ENCODE measurements around the gene RNF167. TPM values are rescaled to one million over a fixed set of nuclear protein-coding genes. Genes with fewer than 3 reads are reported as not detected.

Gene RNF167
- 42.0 and 53.0 TPM in 2 replicates for total RNA-seq

DNA sequence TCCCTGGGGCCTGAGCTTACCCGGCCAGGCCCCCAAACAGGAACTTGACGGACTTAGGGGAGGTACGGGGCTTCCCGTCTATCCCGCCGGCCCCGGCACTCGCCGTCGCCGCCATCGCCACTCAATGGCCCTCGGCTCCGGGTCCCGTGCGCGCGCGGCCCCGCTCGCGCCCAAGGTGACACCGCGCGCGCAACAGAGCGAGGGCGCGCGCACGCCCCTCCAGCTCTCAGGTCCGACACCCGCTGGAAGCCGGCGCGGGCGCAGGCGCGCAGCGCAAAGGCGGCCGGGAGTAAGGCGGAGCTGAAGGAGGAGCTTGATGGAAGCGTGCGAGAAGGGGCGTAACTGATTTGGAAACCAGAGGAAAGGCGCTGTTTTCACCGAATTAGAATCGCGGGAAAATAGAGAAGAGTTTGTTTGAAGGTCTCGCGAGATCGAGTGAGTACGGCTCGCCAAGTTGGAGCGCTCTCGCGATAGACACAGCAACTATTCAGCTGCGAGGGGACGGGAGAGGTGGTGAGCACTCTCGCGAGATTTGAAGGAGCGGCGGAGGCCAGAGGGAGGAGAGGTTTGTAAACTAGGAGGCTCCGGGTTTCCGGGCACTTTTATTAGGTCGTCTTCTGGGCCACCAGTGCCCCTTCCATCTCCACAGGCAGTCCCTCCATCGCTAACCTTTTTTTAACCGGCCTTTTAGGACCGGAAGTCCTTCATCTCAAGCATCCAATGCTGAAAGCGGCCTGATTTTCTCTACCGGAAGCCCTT lies at the start of gene RNF167, which contains the start of gene SLC25A11:
TSS of gene RNF167 (plus strand) at position 473 of the 759 bp plus-strand sequence. CDS start 642 bp downstream, outside the sequence.
TSS of gene SLC25A11 (minus strand) at position 251 of the 759 bp plus-strand sequence. CDS start at position 115, 136 bp downstream.

DNA sequence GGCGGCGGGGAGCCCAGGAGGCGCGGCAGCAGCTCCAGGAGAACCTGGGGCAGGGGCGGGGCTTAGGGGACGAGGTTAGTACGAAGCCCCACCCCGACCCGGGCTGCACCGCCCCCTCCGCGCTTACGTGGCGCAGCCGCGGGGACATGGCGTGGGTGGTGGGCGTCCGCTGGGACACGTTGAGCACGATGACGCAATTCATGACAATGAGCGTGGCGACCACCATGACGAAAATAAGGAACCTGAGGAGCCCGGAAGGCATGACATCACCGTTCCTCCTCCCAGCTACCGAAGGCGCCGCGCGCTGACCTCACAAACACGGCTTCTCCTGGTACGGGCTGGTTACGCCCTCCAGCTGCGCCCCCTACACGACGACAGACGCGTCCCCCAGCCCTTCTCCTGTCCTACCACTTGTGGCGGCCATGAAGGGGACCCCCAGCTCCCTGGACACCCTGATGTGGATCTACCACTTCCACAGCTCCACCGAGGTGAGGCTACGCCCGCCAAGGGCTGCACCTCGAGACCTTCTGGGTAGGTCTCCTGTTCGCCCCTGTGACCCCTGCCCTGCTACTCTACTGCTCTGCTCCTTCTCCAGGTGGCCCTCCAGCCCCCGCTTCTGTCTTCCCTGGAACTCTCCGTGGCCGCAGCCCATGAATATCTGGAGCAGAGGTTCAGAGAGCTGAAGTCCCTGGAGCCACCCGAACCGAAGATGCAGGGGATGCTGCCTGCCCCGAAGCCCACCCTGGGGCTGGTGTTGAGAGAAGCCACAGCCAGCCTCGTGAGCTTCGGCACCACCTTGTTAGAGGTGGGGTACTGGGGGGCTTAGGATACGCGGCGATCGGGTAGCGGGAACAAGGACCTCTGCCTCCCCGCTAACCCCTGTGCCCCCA lies 40.5 kb upstream of the RNF167 start, which contains the start of gene C17orf107:
TSS of gene C17orf107 (plus strand) at position 196 of the 890 bp plus-strand sequence. CDS start at position 423, 227 bp downstream.

DNA sequence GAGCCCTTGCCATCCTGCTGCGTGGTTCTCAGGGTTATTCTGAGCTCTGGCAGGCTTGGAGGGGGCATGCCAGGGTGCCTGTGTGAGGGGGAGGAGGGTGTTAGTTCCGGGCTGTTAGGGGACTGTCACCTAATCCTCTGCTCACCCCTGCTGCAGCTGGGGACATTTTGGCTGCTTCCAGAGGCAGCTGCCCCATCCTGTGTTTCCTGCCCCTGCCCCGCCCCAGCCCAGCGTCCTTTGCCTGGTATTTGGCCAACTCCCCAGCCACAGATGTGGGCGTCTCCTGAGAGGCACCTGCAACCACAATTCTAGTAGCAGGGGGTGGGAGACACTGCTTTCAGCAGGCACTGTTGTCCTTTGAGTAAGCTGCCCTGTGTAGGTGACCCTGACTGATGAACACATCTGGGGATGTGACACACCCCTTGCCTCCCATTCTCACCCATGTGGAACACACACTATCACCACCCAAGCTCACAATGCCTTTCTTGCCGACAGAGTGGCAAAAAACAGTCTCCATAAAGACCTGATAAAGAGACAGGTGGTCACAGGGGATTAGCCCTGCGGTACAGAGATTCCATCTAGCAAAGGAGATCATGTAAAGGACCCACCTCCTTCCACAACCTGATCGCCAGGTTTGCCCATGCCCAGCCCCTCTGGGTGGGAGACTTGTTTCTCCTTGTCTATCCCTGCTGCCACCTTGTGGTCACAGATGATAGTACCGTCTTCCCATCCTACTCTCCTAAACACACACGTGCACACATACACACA lies 36.8 kb upstream of the RNF167 start, which contains the start of gene CHRNE:
TSS of gene CHRNE (minus strand) at position 48 of the 768 bp plus-strand sequence. CDS start at position 13, 35 bp downstream.

DNA sequence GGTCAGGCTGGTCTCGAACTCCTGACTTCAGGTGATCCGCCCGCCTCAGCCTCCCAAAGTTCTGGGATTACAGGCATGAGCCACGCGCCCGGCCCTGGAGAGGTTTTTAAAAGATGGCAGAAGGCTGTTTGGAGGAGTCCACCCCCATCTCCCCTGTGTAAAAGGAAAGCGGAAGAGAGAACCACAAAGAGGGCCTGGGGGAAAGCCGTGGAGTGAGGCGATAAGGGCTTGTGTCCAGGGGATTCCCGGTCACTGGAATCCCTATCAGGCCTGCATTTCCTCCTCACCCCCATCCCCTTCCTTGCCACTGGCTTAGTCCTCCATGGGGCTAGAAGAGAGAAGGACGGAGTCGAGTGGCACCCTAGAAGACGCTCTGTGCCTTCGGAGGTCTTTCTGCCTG lies 8.1 kb upstream of the RNF167 start, which contains the start of gene GP1BA:
TSS of gene GP1BA (plus strand) at position 315 of the 400 bp plus-strand sequence. CDS start 328 bp downstream, outside the sequence.

DNA sequence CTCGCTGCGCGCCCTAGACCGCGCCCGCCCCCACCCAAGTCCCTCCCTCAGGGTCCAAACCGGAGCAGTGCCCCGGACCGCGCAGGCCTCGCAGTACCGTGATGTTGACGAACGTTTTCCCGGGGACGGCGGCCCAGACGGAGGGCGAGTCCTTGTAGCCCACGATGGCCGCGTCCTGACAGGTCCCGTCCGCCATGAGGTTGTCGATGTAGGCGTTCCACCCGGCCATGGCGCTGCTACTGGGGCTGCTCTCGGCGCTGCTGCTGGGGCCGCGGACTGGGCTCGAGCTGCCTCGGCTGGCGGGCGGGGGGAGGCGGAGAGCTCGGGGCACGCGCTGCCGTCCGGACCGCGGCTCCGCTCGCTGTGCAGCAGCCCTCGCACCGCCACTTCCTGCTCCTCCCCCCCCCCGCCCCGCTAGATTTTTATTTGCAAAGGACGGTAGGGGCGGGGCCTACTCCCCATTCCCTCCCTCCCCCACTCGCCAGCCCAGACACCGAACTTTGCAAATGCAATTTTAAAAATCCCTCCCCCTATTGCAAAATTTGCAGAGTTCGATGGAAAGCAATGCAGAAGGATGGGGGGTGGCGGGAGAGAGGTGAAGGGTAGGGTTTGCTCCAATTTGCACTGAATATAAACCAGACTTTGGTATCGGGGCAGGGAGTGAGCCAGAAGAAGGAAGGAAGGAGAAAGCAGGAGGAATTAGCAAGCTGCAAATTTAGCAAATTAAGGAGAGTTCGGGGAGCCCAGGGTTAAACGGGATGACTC lies 8.3 kb downstream of the RNF167 start, which contains the start of gene PFN1:
TSS of gene PFN1 (minus strand) at position 365 of the 765 bp plus-strand sequence. CDS start at position 229, 136 bp downstream.

DNA sequence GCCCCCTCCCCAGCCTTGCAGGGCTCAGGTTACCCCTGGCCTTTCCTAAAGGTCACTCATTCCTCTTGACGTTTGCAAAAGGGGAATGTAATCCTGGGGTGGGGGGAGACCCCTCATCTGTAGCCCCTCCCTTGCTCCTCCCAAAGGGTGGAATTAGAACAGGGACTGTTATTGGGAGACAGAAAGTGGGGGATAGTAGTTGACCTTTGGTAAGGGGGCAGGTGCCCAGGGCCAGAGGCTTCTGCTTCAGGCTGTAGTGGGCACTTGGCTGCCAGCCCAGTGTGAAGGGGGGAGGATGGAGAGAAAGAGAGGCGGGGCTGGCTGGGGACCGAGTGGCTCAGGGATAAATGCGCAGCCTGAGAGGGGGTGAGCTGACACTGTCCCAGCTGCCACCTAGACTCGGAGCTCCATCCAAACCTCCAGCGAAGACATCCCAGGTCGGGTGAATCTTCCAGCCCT lies 10.7 kb downstream of the RNF167 start, which contains the start of gene ENO3:
TSS of gene ENO3 (plus strand) at position 374 of the 459 bp plus-strand sequence. CDS start 711 bp downstream, outside the sequence.

DNA sequence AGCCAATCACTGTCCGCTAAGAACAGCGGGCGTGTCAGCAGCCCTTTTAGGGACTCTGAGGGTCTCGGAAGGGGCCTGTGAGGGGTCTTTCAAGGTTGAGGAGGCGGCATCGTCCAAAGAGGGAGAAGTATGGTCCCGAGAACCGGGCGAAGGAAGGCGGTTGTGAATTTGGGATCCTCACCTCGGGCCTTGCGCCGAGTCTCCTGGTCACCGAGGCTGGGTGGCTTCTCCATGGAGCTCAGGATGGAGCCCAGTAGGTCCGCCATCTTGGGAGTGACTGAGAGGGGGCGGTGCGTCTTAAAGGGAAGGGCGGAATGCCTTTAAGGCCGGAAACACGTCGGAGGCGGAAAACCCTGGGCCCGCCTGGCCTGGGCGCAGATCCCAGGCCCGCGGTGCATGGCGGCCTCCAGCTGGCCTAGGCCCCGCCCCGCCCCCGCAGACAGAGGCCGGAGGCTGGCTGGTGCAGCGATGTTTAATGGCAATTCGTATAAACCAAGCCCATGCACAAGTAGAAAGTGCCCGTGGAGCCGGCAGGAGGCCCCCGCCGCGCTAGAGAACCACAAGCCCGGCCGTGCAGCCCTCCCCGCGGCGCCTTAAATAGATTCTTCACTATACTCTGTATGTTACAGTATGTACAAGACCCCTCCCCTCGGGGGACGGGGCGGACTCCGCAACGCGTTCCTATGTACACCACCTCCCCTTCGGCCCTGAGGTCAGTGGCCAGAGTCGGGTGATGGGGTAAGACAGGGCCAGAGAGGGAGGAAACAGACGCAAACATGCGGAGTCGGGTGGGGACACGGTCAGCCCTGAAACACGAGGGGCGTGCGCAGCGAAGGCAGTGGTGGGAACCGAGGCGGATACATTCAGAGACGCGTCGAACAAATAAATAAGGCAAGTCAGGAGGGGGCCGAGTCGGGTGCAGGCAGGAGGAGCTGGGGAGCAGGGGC lies 27.7 kb downstream of the RNF167 start, which contains the start of gene SPAG7:
TSS of gene SPAG7 (minus strand) at position 279 of the 947 bp plus-strand sequence. CDS start at position 266, 13 bp downstream.

DNA sequence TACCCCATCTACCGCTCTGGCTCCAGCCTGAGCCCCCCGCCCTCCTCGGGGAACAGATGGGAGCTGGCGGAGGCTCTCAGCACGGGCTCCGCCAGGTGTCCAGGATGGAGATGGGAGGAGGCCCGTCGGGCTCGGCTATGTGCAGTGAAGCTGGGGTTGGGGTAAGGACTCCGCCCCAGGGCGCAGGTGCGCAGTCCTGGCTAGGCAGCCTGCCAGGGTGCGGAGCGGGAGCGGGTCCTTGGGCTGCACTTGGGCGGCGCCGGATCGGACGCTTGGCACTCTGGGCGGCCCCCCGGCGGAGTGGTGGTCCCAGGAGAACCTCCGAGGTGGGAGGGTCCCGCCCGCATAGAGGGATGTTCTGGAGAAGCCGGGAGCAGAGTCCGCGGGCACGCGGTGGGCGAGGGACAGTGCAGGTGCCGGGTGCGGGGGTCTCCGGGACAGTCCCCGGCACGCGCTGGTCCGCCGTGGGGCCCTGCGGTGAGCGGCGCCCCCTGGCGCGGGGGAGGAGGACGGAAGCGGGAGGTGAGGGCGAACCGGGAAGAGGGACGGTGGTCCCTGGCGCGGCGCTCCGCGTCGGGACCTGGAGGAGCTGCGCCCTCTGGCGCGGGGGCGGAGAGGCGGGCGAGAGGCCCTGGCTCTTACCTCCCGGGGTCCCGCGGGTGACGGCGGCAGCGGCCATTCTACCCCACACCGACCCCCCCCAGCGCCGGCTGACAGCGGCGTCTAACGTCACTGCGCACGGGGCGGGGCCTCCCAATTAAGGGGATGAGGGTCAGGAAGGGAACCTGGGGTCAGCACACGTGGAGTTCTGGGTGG lies 47.1 kb downstream of the RNF167 start, which contains the start of gene CAMTA2:
TSS of gene CAMTA2 (minus strand) at position 725 of the 816 bp plus-strand sequence. CDS start 1,453 bp downstream, outside the sequence.

Other genes with a start within 250 kb of the RNF167 start
- gene PELP1, start 236.1 kb upstream of the RNF167 start, total RNA-seq, result 31.0 and 33.6 TPM in 2 replicates
- gene ARRB2, start 229.6 kb upstream of the RNF167 start, total RNA-seq, result 8.4 and 14.3 TPM in 2 replicates
- gene MED11, start 208.8 kb upstream of the RNF167 start, total RNA-seq, result 8.9 and 18.6 TPM in 2 replicates
- gene ZMYND15, start 200.4 kb upstream of the RNF167 start, total RNA-seq, result 0.72 TPM in 1 of 2 replicates, not detected in the other
- gene CXCL16, start 200.3 kb upstream of the RNF167 start, total RNA-seq, result 0.24 and 1.4 TPM in 2 replicates
- gene TM4SF5, start 168.4 kb upstream of the RNF167 start, total RNA-seq, result not detected in 2 replicates
- gene VMO1, start 153.9 kb upstream of the RNF167 start, total RNA-seq, result not detected in 2 replicates
- gene GLTPD2, start 151.3 kb upstream of the RNF167 start, total RNA-seq, result not detected in 2 replicates
- 133 and 309 TPM in 2 replicates for gene PSMB6, start 144.1 kb upstream of the RNF167 start, total RNA-seq
- 11.8 and 17.2 TPM in 2 replicates for gene PLD2, start 133.1 kb upstream of the RNF167 start, total RNA-seq
- gene MINK1, start 106.9 kb upstream of the RNF167 start, total RNA-seq, result 17.5 and 26.3 TPM in 2 replicates
- gene C17orf107, start 40.7 kb upstream of the RNF167 start, total RNA-seq, result 0.80 and 7.0 TPM in 2 replicates
- gene CHRNE, start 37.2 kb upstream of the RNF167 start, total RNA-seq, result 0.39 TPM in 1 of 2 replicates, not detected in the other
- gene GP1BA, start 8.0 kb upstream of the RNF167 start, total RNA-seq, result not detected in 2 replicates
- 52.3 and 67.7 TPM in 2 replicates for gene SLC25A11, start 222 bp upstream of the RNF167 start, total RNA-seq
- 668 and 1,703 TPM in 2 replicates for gene PFN1, start 8.3 kb downstream of the RNF167 start, total RNA-seq
- 2.6 and 17.2 TPM in 2 replicates for gene ENO3, start 10.9 kb downstream of the RNF167 start, total RNA-seq
- gene SPAG7, start 27.5 kb downstream of the RNF167 start, total RNA-seq, result 59.9 and 68.7 TPM in 2 replicates
- 8.9 and 20.3 TPM in 2 replicates for gene CAMTA2, start 47.4 kb downstream of the RNF167 start, total RNA-seq
- 0.32 and 0.39 TPM in 2 replicates for gene INCA1, start 57.3 kb downstream of the RNF167 start, total RNA-seq
- 28.3 and 33.7 TPM in 2 replicates for gene KIF1C, start 57.7 kb downstream of the RNF167 start, total RNA-seq
- gene SLC52A1, start 95.2 kb downstream of the RNF167 start, total RNA-seq, result not detected in 2 replicates
- 1.0 and 1.3 TPM in 2 replicates for gene ZFP3, start 138.2 kb downstream of the RNF167 start, total RNA-seq
- gene ZNF232, start 171.6 kb downstream of the RNF167 start, total RNA-seq, result 6.9 and 12.4 TPM in 2 replicates
- 0.24 TPM in 1 of 2 replicates, not detected in the other for gene USP6, start 175.8 kb downstream of the RNF167 start, total RNA-seq

All from epithelial cell of alveolus of lung (primary cell).